Osteoblast (primary cell): ENCODE results near the gene SDC3. TPM values are rescaled to one million over a fixed set of nuclear protein-coding genes. Genes with fewer than 3 reads are reported as not detected.
A peak's percentile ranks its signal among the peaks of the same experiment; 100 is the strongest.

ENCODE experiments used
- DNase-seq: peaks from one replicate; pipeline ENCODE4 v3.0.0; 2011; ENCODE audit warnings: low spot score, mixed read lengths; ENCODE audit not compliant: insufficient read length; ENCODE audit errors: missing footprints
- H2AFZ ChIP-seq: 2 replicates; pipeline ENCODE4 v1.6.0; 2011; ENCODE audit warnings: mild to moderate bottlenecking, low read length
- H3K27ac ChIP-seq: 2 replicates; pipeline ENCODE4 v1.5.1; 2011; ENCODE audit warnings: mild to moderate bottlenecking, low read depth, low read length, moderate library complexity
- H3K27me3 ChIP-seq: 2 replicates; pipeline ENCODE4 v1.6.0; 2012; ENCODE audit warnings: mild to moderate bottlenecking, control low read depth, inconsistent platforms, low read length, moderate library complexity; ENCODE audit not compliant: insufficient read depth
- H3K36me3 ChIP-seq: 2 replicates; pipeline ENCODE4 v1.5.1; 2011; ENCODE audit warnings: mild to moderate bottlenecking, low read length, control low read depth, moderate library complexity; ENCODE audit not compliant: insufficient read depth
- H3K4me1 ChIP-seq: 2 replicates; pipeline ENCODE4 v1.5.1; 2011; ENCODE audit warnings: mild to moderate bottlenecking, low read length, control low read depth, moderate library complexity; ENCODE audit not compliant: insufficient read depth
- H3K4me2 ChIP-seq: 2 replicates; pipeline ENCODE4 v1.6.0; 2011; ENCODE audit warnings: mild to moderate bottlenecking, low read length; ENCODE audit not compliant: insufficient read depth
- H3K4me3 ChIP-seq: fragments of 200-600 bp; sonication (generic); 3 replicates; pipeline ENCODE4 v1.5.1; 2012; ENCODE audit warnings: mild to moderate bottlenecking, low read length, inconsistent platforms; ENCODE audit not compliant: insufficient read depth
- H3K79me2 ChIP-seq: 2 replicates; pipeline ENCODE4 v1.6.0; 2012; ENCODE audit warnings: mild to moderate bottlenecking, low read length, control low read depth, inconsistent platforms; ENCODE audit not compliant: insufficient read depth
- H3K9me3 ChIP-seq: 2 replicates; pipeline ENCODE4 v1.5.1; 2011; ENCODE audit warnings: low read depth, low read length, control low read depth
- H4K20me1 ChIP-seq: 2 replicates; pipeline ENCODE4 v1.6.0; 2012; ENCODE audit warnings: mild to moderate bottlenecking, low read length, control low read depth; ENCODE audit not compliant: insufficient read depth
- total RNA-seq: library from RNA; depleted of rRNA; stranded (reverse); fragments of >200 nt; gene quantifications from 2 replicates; pipeline ENCODE4 v1.2.3, GENCODE V29; 2012
- TF ChIP-seq, protein P1 (sequence below): IDR thresholded peaks from 2 replicates; pipeline ENCODE4 v1.5.1; 2011; ENCODE audit warnings: mild to moderate bottlenecking, low read depth, low read length, moderate library complexity; ENCODE audit errors: extremely low read depth

SDC3 gene
- total RNA-seq, 1 donor, result 39.8 TPM

DNA sequence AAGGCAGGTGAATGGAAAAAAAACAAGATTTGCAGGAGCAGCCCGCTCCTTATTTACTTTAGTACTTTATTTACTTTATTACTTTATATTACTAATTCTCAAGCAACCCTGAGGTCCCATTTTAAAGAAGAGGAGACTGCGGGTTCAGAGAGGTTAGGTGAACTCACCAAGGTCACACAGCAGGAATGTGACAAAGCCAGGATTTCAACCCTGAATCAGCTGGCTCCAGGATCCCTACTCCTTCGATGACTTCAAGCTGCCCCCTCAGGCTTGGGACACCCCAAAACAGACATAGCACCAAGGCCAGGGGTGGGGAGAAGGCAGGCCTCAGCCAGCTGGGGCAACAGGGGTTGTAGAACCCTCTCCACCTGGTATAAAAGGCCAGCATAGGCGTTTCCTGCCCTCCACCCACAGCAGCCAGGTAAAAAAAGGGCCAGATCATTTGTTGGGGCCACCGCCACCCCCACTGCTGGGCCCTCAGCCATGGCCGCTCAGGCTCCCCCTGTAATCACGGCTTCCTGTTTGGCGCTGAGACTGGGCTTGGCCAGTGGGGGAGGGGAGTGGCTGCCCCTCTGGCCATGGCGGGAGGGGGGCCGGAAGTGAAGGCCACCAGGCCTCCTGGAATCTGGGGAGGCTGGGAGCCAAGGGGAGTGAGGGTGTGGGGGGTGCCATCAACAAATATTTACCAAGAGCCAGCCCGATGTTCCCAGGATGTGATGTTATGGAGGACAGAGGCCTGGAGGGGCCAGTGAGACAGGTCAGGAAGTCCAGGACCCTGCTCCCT lies 6.6 kb downstream of the SDC3 start:
- no peak overlapping the region for H2AFZ ChIP-seq
- no peak overlapping the region for H3K4me2 ChIP-seq

DNA sequence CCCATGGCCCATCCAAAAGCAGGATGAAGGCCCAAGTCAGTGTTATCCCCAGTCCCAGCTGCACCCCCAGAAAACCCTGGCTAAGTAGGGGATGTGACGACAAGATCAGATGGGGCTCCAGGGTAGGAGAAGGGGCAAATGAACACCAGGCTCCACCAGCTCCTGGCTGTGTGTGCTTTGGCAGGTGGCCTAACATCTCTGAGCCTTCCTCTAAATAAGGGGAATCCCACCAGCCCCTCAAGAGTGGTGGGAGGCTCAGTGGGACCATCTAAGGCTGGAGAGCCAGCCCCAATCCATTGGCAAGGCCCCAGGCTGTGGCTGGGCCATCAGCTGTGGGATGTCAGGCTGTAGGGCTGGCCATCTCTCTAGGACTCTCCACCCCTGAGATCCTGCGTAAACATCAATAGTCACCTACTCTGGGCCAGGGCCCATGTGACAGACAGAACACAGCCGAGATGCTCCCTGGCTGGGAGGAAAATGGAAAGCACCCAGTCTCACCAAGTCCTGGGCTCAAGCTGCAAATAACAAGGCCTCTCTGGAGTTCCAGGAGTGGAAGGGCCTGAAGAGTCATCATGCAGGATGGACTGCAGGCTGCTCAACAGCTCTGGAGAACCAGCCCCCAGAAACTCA lies 7.5 kb downstream of the SDC3 start:
- Histone ChIP-seq H3K27ac (no peak overlapping the region), H3K4me2 (no peak overlapping the region), H4K20me1 (peaks cover 27% of the 10 kb centered on the region), H3K4me3 (no peak overlapping the region), H3K36me3 (no peaks in the 10 kb centered on the region), H2AFZ (no peak overlapping the region), H3K4me1 (peaks cover 5% of the 10 kb centered on the region), H3K79me2 (peaks cover 9% of the 10 kb centered on the region), H3K27me3 (no peaks in the 10 kb centered on the region), H3K9me3 (no peaks in the 10 kb centered on the region)
- TF ChIP-seq, protein P1, sequence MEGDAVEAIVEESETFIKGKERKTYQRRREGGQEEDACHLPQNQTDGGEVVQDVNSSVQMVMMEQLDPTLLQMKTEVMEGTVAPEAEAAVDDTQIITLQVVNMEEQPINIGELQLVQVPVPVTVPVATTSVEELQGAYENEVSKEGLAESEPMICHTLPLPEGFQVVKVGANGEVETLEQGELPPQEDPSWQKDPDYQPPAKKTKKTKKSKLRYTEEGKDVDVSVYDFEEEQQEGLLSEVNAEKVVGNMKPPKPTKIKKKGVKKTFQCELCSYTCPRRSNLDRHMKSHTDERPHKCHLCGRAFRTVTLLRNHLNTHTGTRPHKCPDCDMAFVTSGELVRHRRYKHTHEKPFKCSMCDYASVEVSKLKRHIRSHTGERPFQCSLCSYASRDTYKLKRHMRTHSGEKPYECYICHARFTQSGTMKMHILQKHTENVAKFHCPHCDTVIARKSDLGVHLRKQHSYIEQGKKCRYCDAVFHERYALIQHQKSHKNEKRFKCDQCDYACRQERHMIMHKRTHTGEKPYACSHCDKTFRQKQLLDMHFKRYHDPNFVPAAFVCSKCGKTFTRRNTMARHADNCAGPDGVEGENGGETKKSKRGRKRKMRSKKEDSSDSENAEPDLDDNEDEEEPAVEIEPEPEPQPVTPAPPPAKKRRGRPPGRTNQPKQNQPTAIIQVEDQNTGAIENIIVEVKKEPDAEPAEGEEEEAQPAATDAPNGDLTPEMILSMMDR, result no peak
- peak; percentile 80 for DNase-seq

More for the DNA sequence above, 6.6 kb downstream of the SDC3 start:
- H3K27ac ChIP-seq, result no peak overlapping the region
- H3K79me2 ChIP-seq, result peaks cover 9% of the 10 kb centered on the region
- H3K27me3 ChIP-seq, result no peaks in the 10 kb centered on the region
- no peaks in the 10 kb centered on the region for H3K9me3 ChIP-seq
- TF ChIP-seq, protein P1, result no peak
- DNase-seq, result peak; percentile 77
- H3K4me3 ChIP-seq, result no peak overlapping the region
- peaks cover 5% of the 10 kb centered on the region for H3K4me1 ChIP-seq
- H3K36me3 ChIP-seq, result no peaks in the 10 kb centered on the region
- peaks cover 20% of the 10 kb centered on the region for H4K20me1 ChIP-seq

DNA sequence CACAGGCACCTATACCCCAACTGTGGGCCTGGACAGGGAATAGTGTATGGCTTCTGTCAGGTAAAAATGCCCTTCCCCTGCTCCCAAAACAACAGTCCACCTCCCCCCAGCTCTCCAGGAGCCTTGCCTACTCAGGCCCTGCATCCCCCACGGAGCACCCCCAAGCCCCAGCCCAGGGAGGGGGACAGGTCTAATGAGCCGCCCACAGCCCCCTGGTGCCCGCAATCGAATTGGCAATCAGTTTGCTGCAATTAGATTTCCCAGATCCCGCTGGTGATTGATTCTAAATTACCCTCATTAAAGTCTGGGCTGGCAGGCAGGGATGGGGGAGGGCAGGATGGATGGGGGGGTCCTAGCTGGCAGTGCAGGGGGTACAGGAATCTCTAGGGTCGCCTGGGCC lies 8.1 kb downstream of the SDC3 start:
- peaks cover 9% of the 10 kb centered on the region for H3K79me2 ChIP-seq
- H2AFZ ChIP-seq, result no peak overlapping the region
- no peaks in the 10 kb centered on the region for H3K9me3 ChIP-seq
- no peak overlapping the region for H3K27ac ChIP-seq
- peak; percentile 66 for DNase-seq
- H3K27me3 ChIP-seq, result no peaks in the 10 kb centered on the region
- H3K36me3 ChIP-seq, result no peaks in the 10 kb centered on the region
- H3K4me2 ChIP-seq, result no peak overlapping the region
- no peak overlapping the region for H3K4me3 ChIP-seq
- H4K20me1 ChIP-seq, result peaks cover 29% of the 10 kb centered on the region
- TF ChIP-seq, protein P1, result no peak
- H3K4me1 ChIP-seq, result peaks cover 5% of the 10 kb centered on the region
